H1 (cell line): Measurements from ENCODE around the gene ARHGAP27.

Source experiments
- SIRT6 ChIP-seq: IDR thresholded peaks from one replicate; pipeline ENCODE4 v1.7.1; 2012; ENCODE audit warnings: low read length, inconsistent platforms
- TF ChIP-seq, protein P1 (sequence below): IDR thresholded peaks from 2 replicates; pipeline ENCODE4 v1.6.1; 2012; ENCODE audit warnings: low read length, inconsistent platforms
- TF ChIP-seq, protein P2 (sequence below), 3 experiments: IDR thresholded peaks; 1 replicate in 2 of 3; 2 replicates in 1 of 3; pipeline versions ENCODE4 v1.5.1 to v1.6.1; 2011; ENCODE audit warnings: low read length in 3 of 3, mild to moderate bottlenecking in 3 of 3, inconsistent platforms in 2 of 3, low read depth in 1 of 3, moderate library complexity in 1 of 3; ENCODE audit not compliant: insufficient read depth in 1 of 3; ENCODE audit errors: control extremely low read depth in 1 of 3
- TF ChIP-seq, protein P3 (sequence below): IDR thresholded peaks from 2 replicates; pipeline ENCODE4 v1.6.1; 2011; ENCODE audit warnings: low read depth, mild to moderate bottlenecking, low read length; ENCODE audit not compliant: insufficient read depth

DNA sequence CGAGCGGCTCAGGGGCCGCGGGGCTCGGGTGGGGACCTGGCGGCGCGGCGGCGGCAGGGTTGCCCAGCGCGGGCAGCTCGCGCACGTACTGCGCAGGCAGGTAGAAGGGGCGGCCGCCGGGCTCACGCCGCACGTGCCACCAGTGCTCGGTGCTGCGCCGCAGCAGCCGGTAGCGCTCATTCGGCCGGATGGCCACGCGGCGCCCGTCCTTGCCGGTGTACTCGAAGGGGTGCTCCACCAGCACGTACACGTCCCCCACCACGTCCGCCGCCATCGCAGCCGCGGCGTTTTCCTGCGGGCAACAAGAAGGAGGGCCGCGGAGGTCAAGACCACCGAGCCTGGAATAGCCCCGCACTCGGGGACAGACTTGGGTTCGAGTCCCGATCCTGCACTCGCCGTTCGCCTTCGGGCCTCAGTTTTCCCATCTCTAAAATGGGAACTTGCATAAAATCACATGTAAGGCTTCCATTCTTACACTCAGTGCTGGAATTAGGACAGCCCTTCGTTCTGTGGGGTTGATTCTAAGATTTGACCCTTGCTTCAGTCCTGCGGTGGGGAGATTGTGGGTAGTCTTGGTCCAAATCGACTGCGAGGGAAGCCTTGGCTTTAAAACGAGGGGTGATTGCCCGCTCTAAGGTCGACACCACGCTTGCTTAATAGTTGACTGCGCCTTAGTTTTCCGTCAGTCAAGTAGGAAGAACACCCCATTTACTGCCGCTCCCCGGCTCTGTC is 2.5 kb downstream of the ARHGAP27 start:
- TF ChIP-seq, protein P1, sequence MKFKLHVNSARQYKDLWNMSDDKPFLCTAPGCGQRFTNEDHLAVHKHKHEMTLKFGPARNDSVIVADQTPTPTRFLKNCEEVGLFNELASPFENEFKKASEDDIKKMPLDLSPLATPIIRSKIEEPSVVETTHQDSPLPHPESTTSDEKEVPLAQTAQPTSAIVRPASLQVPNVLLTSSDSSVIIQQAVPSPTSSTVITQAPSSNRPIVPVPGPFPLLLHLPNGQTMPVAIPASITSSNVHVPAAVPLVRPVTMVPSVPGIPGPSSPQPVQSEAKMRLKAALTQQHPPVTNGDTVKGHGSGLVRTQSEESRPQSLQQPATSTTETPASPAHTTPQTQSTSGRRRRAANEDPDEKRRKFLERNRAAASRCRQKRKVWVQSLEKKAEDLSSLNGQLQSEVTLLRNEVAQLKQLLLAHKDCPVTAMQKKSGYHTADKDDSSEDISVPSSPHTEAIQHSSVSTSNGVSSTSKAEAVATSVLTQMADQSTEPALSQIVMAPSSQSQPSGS: no peak
- TF ChIP-seq, protein P2, sequence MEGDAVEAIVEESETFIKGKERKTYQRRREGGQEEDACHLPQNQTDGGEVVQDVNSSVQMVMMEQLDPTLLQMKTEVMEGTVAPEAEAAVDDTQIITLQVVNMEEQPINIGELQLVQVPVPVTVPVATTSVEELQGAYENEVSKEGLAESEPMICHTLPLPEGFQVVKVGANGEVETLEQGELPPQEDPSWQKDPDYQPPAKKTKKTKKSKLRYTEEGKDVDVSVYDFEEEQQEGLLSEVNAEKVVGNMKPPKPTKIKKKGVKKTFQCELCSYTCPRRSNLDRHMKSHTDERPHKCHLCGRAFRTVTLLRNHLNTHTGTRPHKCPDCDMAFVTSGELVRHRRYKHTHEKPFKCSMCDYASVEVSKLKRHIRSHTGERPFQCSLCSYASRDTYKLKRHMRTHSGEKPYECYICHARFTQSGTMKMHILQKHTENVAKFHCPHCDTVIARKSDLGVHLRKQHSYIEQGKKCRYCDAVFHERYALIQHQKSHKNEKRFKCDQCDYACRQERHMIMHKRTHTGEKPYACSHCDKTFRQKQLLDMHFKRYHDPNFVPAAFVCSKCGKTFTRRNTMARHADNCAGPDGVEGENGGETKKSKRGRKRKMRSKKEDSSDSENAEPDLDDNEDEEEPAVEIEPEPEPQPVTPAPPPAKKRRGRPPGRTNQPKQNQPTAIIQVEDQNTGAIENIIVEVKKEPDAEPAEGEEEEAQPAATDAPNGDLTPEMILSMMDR (IDR thresholded peaks at IDR 0.05; ENCODE audit: control extremely low read depth in 1 of 3, insufficient read depth in 1 of 3, low read depth in 1 of 3, low read length in 3 of 3): no peak
- TF ChIP-seq, protein P3, sequence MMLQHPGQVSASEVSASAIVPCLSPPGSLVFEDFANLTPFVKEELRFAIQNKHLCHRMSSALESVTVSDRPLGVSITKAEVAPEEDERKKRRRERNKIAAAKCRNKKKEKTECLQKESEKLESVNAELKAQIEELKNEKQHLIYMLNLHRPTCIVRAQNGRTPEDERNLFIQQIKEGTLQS: no peak
- no peak for TF ChIP-seq SIRT6
